Measurements from ENCODE around the gene PTPRG.

Gene PTPRG

DNA sequence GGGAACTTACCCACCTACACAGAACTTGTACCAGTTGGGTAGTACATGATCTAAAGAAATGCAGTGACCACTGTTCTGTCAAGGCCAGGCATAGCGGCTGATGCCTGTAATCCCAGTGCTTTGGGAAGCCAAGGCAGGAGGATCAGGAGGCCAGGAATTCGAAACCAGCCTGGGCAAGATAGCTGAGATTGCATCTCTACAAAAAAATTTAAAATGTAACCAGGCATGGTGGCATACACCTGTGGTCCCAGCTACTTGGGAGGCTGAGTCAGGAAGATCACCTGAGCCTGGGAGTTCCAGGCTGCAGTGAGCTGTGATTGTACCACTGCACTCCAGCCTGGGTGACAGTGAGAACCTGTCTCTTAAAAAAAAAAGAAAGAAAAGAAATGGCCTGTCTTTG, 491.0 kb downstream of the PTPRG start:
- no peak for DNase-seq (ENCODE audit: low read depth in 2 of 2)

DNA sequence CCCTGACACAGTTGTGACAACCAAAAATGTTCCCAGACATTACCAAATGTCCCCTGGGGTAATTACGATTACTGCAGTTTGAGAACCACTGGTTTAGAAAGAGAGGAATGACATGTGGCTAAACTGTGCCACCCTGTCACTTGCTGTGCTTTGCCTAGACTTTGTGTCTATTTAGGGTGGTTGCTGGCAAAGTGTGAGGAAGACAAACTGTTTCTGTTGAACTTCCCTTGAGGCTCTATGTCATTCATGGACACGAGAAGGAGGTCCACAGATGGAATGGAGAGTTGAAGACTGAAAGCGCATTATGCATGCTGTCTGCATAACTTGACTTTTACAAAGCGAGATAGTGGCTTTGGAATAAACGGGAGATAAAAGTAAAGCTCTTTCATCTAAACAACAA, 495.3 kb downstream of the PTPRG start:
- DNase-seq (ENCODE audit: low read depth in 2 of 2), result no peak

DNA sequence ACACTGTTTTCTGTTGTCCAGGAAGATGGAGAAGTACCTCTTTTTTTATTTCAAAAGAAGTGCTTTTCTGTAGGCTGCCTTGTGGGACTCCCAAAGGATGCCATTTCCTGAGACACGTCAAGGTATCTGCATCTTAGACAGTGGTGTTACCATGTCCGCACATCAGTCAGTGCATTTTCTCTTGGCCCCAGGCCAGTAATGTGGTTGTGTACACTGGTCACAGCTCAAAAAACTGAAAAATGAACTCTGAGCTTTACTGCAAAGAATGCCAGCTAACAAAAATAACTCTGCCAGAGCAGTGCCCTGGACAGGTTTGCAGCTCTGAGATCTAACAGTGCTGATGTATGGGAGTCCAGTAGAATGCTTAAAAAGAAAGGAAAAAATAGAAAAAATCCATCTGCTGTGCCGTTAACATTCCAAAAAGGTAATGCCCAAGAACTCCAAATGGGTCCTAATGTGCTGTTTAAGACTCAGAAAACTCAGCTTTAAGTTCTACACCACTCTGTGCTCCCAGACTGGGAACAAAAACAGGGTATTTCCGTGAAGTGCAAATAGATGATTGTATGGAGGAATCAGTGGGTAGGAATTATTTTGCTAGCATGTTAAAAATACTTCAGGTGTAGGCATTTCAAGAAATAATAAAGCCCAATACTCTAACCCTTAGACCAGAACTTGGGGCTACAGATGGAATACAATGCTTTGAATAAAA, 496.1 kb downstream of the PTPRG start:
- no peak for DNase-seq (ENCODE audit: low read depth in 2 of 2)

DNA sequence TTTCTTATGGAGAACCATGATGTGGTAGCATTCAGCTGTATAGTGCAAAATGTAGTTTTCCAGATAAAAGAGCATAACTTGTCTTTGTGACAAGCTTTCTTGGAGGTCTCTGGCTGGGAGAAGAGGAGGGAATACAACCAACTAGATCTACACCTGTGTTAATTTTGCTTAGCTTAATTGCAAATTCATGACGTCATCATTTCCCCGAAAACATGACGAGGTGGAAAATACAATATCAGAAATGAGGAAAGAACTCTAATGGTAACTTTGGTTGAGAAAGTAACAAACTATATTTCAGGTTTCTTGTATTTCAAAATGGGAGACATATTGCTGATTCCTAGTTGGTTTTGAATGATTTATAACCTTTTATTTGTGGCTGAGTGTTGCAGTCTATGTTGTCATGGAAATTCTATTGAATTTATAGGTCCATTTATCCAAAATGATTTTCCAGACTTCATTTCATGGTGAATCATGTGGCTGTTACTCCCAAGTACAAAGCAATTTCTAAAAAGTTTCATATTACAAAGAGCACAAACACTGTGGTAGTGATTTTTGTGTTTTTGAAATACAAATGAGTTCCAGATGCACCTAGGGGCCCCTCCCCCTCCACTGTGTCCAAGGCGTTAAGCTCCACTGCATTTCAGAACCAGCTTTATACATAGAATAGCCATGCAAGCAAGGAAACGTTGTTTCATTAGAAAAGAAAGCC, 504.8 kb downstream of the PTPRG start:
- no peak for DNase-seq (ENCODE audit: low read depth in 2 of 2)

DNA sequence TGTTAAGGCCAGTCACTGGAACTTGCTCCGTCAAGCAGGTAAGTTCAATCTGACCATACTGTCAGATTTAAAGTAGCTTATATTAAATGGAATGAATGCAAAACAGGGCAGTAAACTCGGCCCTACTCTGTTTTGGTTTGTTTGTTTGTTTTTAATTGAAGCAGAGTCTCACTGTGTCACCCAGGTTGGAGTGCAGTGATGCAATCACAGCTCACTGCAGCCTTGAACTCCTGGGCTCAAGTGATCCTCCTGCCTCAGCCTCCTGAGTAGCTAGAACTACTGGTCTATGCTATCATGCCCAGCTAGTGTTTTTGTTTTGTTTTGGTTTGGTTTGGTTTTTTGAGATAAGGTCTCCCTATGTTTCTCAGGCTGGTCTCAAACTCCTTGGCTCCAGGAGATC, 507.0 kb downstream of the PTPRG start:
- DNase-seq (ENCODE audit: low read depth in 2 of 2), result no peak

DNA sequence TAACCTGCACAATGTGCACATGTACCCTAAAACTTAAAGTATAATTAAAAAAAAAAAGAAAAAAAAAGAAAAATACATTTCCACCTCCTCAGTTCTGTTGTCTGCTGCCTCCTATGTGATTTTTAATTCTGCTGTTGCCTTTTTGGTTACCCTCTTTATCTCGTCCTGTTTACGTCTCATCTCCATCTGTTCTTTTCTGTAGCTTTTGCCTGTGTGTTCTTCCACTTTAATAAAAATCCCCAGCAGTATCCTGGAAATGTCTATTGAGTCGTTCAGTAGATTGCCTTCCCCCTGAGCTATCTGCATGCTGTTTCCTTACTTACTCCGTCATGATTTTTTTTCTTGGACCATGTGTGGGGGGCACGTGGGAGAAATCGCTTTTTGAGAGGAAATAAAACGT, 509.5 kb downstream of the PTPRG start:
- no peak for DNase-seq (ENCODE audit: low read depth in 2 of 2)

DNA sequence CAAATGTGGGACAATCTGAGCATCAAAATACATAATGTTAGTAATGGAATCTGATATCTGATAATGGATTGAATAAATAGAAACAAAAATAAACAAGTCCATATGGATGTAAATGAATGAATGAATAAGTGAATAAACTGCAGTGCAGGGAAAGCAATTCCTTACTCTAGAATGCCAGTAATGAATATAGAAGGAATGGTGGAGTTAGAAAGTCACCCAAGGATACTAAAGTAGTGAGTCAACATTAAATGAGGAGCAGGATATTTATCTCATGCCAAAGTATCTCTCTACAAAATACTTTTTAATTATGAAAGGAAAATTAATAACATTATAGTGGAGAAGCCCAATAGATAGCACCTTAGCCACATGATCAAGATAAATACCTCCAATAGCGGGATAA, 511.7 kb downstream of the PTPRG start:
- DNase-seq (ENCODE audit: low read depth in 2 of 2), result no peak

DNA sequence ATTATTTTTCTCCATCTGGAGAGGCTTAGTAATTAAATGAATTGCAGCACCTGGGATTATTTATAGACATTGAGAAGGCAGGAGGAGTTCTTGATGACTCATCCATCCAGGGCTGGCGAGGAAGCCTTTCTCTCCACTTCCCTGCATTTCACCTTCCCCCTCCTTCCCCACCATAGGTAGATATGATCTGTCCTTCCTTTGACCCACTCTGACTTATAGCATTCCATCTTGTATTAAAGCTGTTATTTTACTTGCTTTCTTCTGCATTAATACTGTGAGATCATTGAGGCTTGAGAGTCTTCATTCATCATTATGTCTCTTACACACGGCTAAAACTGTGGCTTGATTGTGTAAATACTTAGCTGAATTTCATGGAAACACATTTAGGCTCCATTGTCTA, 523.2 kb downstream of the PTPRG start:
- no peak for DNase-seq (ENCODE audit: low read depth in 2 of 2)

DNA sequence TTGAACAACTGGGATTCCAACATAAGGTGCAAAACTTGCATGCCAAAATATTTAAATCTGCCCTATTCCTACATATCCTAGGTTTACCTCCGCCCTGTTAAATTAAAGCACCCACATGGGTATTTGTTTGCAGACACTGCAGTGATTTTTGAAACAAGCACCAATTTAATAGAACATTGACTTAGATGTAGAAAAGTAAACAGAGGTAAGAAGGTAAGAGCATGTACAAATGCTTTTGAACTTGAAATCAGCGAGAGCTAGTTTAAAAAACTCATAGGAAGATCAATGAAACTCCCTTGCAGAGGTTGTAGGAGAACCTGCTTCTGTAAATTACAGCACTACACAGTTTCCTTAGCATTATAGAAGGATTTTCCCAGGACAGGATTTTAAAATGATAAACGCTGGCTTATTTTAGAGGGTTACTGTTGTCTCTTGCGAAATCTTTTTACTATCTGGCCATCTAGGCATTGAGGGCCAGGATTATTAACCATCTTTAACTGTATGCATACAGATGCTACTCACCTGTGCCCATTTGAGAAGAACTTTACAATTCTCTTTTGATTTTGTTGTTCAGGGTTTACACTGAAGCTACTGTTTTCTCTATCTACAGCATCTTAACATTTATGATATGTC, 527.2 kb downstream of the PTPRG start:
- DNase-seq (ENCODE audit: low read depth in 2 of 2), result no peak

DNA sequence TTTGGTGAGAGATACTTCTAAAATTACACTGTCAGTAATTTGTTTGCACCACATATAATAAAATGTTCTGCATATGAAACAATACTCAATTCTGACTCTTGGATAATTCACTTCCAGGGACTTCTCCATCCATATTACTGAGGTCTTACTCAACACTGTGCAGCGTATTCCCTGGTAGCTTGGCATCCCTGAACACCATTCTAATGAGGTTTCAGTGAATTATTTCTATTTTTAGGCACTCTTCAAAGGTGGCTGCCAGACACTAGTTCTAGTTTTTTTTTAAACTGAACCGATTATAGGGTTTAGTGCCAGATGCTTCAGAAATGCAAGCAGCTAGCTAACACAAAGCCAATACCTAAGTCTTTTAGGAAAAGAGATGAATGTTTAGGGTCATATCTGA, 528.7 kb downstream of the PTPRG start:
- no peak for DNase-seq (ENCODE audit: low read depth in 2 of 2)

DNA sequence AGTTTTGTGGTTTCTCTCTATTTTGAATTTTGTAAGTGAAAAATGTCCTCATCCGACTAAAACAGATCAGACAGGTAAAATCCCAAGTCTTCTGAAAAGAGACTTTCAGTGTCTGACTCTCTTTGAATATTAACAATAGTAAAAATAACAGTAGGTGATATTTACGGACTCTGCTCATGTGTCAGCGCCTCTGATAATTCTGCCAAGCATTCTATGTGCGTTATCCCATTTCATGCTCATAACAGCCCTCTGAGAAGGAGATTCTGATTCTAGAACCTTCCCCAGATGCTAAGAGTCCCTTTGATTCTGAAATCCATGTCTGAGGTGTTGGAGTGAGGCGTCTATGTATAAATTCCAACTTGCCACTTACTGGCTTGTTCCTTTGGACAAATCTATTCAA, 529.1 kb downstream of the PTPRG start:
- DNase-seq (ENCODE audit: low read depth in 2 of 2), result no peak

DNA sequence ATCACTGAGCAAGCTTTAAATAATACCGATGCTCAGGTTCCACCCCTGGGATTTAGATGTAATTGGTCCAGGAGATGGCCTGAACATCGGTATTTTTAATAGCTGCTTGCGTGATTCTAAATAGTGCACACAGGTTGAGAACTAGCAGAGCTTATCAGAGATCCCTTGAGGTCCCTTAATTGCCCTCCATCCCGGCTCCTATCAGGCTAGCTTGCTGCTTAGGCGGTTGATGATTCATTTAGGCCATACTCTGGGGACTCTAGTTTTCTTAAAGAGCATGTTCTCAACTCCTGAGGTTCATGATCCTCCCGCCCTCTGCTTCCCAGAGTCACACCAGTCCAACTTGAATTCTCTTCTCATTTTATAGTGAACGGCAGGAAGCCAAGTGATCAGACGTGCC, 531.7 kb downstream of the PTPRG start:
- DNase-seq (ENCODE audit: low read depth in 2 of 2), result no peak

DNA sequence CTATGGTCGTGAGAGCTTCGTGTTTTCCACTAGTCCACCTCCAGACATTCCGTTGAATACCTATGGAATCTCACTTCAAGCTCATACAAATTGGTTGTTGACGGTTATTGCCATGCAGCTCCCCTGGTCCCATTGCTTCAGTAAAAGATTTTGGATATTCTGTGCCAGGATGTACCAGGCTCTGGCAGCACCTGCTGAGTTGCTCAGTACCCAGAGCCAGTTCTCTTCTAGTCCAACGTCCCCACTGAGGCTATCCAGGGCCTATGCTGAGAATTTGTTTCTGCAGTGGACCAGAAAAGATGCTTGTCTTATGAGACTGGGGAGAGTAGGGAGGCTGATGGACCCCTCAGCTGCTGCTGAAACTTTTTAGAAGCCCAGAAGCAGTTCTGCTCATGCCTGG, 533.1 kb downstream of the PTPRG start:
- no peak for DNase-seq (ENCODE audit: low read depth in 2 of 2)

DNA sequence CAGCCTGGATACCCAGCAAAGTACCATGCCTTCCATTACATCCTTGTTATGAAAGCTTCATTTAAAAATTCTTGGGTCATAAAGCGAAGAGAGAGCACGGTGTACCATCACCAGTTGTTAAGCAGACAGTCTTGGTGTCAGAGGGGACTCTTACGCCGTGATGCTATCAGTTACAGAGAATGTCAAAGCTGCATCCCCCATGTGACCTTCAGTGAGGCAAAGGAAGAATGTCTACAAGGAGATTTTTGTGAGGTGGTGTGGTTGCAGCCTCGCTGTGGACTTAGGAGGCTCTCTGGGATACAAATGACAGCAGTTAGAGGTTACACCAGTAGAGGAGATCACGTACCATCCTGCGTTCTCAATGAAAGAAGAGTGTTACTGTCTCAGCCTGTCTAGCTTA, 533.7 kb downstream of the PTPRG start:
- no peak for DNase-seq (ENCODE audit: low read depth in 2 of 2)

DNA sequence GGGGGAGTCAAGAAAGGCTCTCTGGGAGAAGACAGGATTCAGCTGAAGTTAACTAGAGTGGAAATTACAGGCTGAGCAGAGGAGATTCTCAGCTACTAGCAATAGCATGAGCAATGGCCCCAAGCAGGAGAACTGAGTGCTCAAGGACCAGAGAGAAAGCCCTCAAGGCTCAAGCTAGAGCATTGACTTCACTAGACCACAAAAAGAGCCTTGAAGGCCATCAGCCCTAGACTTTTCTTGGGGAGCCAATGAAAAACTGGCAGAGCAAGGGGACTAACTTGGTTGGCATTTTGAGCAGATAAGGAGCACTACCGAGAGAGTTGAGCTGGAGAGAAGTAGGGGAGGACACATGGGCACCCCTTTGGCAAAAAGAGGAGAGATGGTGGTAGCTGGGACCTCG, 534.4 kb downstream of the PTPRG start:
- DNase-seq (ENCODE audit: low read depth in 2 of 2), result no peak

DNA sequence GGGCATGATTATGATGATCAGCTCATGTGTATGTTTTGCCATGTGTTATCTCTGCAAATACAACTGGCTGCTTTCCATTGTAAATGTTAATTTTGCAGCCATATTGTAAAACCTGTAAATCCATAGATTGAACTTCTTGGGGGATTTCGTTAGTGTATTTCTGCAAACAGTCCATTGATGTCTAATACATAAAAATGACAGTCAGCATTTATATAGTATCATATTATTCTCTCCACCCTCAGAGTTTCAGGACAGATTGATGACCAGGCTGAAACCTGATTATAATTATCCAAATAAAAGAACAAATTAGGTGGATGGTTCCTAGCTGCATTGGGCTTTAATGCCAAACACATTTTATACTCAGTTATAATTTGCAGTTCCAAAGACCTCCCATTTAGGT, 535.1 kb downstream of the PTPRG start:
- DNase-seq (ENCODE audit: low read depth in 2 of 2), result no peak

DNA sequence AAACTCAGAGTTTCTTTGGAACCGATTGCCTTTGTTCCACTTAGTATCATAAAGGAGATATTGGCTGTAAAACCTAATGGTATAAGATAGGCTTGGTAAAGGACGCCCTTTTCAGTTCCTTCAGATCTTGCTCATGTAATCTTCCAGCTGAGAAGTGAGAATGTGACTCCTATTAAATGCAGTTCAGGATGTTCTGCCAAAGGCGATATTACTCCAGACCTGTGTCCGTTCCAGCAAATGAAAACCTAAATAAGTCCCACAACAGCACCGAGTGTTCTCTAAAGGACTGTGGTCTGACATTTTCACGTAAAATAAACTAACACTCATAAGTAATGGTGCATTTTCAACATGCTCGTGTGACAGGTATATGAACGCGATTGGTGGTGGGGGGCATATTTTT, 535.8 kb downstream of the PTPRG start:
- DNase-seq (ENCODE audit: low read depth in 2 of 2), result no peak

DNA sequence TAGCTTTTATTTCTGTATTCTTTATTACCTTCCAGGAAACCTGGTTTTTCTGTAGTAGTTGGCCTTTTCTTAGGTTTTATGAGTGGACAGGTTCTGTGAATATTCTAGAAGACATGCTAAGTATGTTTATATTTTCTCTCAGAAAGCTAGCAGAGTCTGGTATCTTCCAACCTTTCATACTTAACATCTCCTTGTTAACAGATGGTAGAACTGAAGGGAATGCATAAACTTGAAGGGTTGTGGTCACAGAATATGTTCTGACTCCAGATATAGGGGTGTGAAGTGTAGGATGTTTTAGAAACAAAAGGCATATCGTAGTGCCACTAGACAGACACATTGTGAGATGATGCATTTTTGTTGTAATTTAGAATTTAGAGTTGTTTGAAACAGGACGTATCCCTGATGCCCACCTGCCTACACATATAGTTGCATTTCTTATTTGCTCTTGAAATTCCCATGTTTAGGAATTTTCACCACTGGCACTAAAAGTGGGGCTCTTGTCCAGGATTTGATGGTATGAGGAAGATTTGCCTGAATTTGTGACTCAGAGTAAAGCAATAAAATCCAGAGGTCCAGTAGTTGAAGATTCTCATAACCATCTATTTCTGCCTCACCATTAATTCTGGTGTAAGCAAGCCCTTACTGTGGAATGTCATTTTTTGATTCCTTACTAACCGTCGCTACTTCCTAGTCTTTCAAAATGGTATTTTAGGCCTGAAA, 537.4 kb downstream of the PTPRG start:
- no peak for DNase-seq (ENCODE audit: low read depth in 2 of 2)

DNA sequence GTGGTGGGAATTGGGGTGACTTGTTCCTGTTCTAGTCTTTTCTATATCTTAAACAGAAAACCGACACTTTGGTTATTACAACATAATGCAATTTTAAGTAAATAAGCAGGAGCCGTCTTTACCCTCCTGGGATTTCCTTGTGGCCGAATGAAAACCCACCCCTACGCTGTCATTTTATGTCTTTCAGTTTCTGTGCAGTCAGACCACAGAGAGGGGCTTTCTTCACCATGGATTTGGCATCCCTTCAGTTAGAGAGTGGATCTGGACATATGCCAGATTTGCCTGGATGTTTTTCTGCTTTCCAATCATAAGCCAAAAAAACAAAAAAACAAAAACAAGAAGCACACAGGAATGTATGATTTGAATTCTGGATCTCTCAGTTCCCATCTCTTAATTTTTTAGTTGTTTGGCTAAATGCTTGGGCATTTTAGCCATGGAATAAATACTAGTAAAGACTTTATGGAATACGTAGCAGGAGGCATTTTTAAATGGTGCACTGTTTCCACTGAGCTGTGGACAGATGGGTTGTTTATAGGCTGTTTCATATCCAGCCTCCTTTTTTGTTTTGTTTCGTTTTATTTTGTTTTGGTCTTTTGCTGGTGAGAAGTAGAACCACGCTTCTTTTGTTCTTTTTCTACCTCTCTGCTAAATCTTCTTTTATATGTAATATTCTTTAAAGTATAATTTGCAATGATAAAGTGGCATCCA, 539.1 kb downstream of the PTPRG start:
- DNase-seq (ENCODE audit: low read depth in 2 of 2), result no peak

DNA sequence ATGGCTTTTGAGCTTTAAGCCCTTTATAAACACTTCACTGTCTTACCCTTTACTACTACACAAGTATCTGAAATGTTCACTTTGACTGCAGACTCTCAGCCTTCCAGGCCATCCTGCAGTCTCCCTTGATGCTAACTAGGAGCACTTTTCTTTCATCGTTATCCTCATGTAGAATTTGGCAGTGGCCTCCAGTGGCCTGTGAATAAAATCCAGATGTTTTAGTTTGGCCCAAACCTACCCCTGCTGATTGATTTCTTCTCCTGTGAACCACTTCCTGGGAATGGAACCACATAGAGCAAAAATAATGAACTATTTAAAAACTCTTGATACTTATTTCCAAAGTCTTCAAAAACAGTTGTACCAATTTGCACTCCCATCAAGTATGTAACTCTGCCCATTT, 540.1 kb downstream of the PTPRG start:
- no peak for DNase-seq (ENCODE audit: low read depth in 2 of 2)

DNA sequence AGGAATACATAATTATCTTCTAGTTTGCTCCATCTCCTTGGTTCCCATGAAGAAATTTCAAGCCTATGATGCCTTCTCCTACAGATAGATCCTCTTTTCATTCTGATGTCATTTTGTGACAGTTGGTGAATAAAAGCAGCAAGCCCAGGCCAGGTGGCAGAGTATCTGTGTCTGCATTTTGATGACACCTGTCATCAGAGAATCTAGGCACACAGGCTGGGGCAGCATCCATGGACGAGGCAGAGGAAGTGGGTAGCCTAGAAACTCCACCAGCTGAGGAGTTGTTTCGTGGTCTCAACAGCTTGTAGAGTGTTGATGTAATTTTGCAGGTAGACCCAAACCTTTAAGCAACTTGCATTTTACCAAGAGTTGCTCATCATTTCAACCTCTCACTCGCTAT, 542.2 kb downstream of the PTPRG start:
- DNase-seq (ENCODE audit: low read depth in 2 of 2), result no peak

DNA sequence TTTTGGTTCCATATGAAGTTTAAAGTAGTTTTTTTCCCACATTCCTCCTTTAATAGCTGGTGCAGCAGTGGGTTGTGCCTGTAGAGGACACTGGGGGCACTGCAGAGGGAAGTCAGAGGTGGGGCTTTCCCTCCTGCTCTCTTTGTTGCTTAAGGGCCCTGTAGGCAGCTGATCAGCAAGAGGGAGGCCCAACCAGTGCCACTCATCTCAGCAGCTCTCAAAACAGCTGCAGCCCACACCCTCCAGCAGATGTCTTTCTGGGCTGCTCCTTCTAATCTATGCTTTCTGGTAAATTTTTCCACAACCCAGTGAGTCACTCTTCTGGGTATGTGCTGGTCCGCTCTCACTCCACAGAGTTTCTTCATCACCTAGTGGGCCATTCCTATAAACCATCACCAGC, 548.2 kb downstream of the PTPRG start:
- no peak for DNase-seq (ENCODE audit: low read depth in 2 of 2)

Measured in activated CD4-positive, alpha-beta T cell treated with anti-CD3 and anti-CD28 coated beads for 24 hours (primary cell).